Caco-2 (cell line): ENCODE results near the gene ALK. TPM values are rescaled to one million over a fixed set of nuclear protein-coding genes. Genes with fewer than 3 reads are reported as not detected.

Experiments used
- BruUV-seq: library from RNA; stranded (reverse); fragments of 400-500 nt; replicated peaks from 2 replicates; lab custom pipeline; 2021; lab: Mats Ljungman, UMichigan
- CTCF ChIA-PET: fragments of 300-600 bp; sonication (Branson Sonifier 250); formaldehyde crosslinking; loops from one replicate; lab custom pipeline; 2022; ENCODE audit warnings: antibody characterized with exemption; lab: Charles Lee
- POLR2A ChIA-PET: fragments of 300-600 bp; sonication (Branson Sonifier 250); formaldehyde crosslinking; loops from one replicate; lab custom pipeline; 2022; ENCODE audit warnings: antibody characterized with exemption; lab: Charles Lee
- DNase-seq, 2 experiments: peaks; one replicate each; pipeline versions ENCODE4 v3.0.0 to v3.0.0-alpha.2; 2020 to 2022
- H3K27me3 ChIP-seq: replicated peaks from 2 replicates; pipeline ENCODE4 v1.6.0; 2011; ENCODE audit warnings: low read length; ENCODE audit not compliant: control insufficient read depth, insufficient read depth
- H3K36me3 ChIP-seq: 2 replicates; pipeline ENCODE4 v1.5.1; 2011; ENCODE audit warnings: low read length; ENCODE audit not compliant: control insufficient read depth, insufficient read depth
- H3K4me1 ChIP-seq: fragments of 250-450 bp; sonication (Bioruptor Pico); 2 replicates; pipeline ENCODE4 v1.5.1; 2020; ENCODE audit warnings: mild to moderate bottlenecking
- H3K4me3 ChIP-seq: 2 replicates; pipeline ENCODE4 v1.5.1; 2011; ENCODE audit warnings: low read depth, mild to moderate bottlenecking, control low read depth, low read length
- H3K9me3 ChIP-seq: fragments of 250-450 bp; sonication (Bioruptor Pico); 2 replicates; pipeline ENCODE4 v1.5.1; 2020; ENCODE audit warnings: mild to moderate bottlenecking, moderate library complexity
- H3K27ac Mint-ChIP-seq: one replicate; pipeline ENCODE4 v1.8.0; 2022; ENCODE audit warnings: mixed read lengths; ENCODE audit not compliant: unreplicated experiment
- H3K27me3 Mint-ChIP-seq: one replicate; pipeline ENCODE4 v1.8.0; 2022; ENCODE audit warnings: mixed read lengths; ENCODE audit not compliant: insufficient read depth, unreplicated experiment
- H3K36me3 Mint-ChIP-seq: one replicate; pipeline ENCODE4 v1.8.0; 2022; ENCODE audit warnings: mild to moderate bottlenecking, mixed read lengths; ENCODE audit not compliant: insufficient read depth, unreplicated experiment
- H3K4me1 Mint-ChIP-seq: one replicate; pipeline ENCODE4 v1.8.0; 2022; ENCODE audit warnings: low read depth, mixed read lengths; ENCODE audit not compliant: unreplicated experiment
- H3K4me3 Mint-ChIP-seq: one replicate; pipeline ENCODE4 v1.8.0; 2022; ENCODE audit warnings: mild to moderate bottlenecking, moderate library complexity, mixed read lengths; ENCODE audit not compliant: unreplicated experiment
- H3K9me3 Mint-ChIP-seq: one replicate; pipeline ENCODE4 v1.8.0; 2022; ENCODE audit warnings: mixed read lengths; ENCODE audit not compliant: unreplicated experiment
- CTCF ChIP-seq, 2 experiments: fragments of 200-600 bp in 1 of 2; IDR thresholded peaks; 1 replicate in 1 of 2; 2 replicates in 1 of 2; pipeline versions ENCODE4 v1.5.1 to v1.8.0; 2011 to 2022; ENCODE audit warnings: antibody characterized with exemption in 1 of 2, control low read depth in 1 of 2, inconsistent platforms in 1 of 2, low read depth in 1 of 2, low read length in 1 of 2, mild to moderate bottlenecking in 1 of 2, moderate library complexity in 1 of 2; ENCODE audit not compliant: insufficient read depth in 1 of 2, severe bottlenecking in 1 of 2, unreplicated experiment in 1 of 2
- intact Hi-C: fragments of 100-400 bp; cut with micrococcal nuclease; formaldehyde crosslinking; loops from one replicate; pipeline ENCODE4 v1.10.0; 2022; ENCODE audit not compliant: unreplicated experiment
- total RNA-seq: library from RNA; stranded (reverse); gene quantifications from 2 replicates; pipeline ENCODE4 v1.2.3, GENCODE V29; 2022

The ALK gene
- total RNA-seq, 1 experiment from 2014 or later = 0.11 TPM

- ChIA-PET CTCF (no interaction called here), POLR2A (no interaction called here)
- Histone ChIP-seq H3K36me3 (no peaks in the 10 kb centered on the region), H3K27me3 (peaks cover 1% of the 10 kb centered on the region; the same call in 1 of the 2 replicates), H3K9me3 (no peaks in the 10 kb centered on the region), H3K4me1 (no peaks in the 10 kb centered on the region), H3K4me3 (no peak overlapping the region)
- Mint-ChIP-seq H3K27me3 (peaks cover 25% of the 10 kb centered on the region), H3K4me1 (no peaks in the 10 kb centered on the region), H3K9me3 (no peaks in the 10 kb centered on the region), H3K27ac (no peak overlapping the region), H3K4me3 (no peak overlapping the region), H3K36me3 (no peaks in the 10 kb centered on the region)
- no peak for DNase-seq
- BruUV-seq = no TSS peak
- no peak for TF ChIP-seq CTCF (IDR thresholded peaks at IDR 0.05; ENCODE audit: insufficient read depth in 1 of 2, low read depth in 1 of 2, low read length in 1 of 2, severe bottlenecking in 1 of 2, unreplicated experiment in 1 of 2)
- intact Hi-C loops = no loop called here
Observed at GRCh38 chr2:29405266-29405665, 516.1 kb downstream of the ALK start.

DNA sequence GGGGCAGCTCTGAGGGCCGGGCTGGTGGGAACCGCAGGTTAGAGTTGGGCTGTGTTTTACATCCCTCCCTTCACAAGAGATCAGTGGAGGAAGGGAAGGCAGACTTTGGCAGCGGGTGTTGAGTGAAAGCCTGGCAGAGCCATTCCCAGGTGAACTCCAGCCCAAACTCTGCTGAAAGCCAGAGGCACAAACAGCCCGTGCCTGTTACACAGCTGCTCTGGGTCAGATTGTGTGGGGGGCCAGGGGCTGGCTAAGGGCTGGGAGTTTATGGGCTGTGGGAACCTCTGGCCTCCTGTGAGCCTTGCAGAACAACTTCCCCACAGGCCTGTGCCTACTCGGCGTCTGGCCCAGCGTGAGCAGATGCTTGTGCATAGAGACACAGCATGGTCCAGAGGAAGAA is 519.4 kb downstream of the ALK start:
- no peaks in the 10 kb centered on the region for H3K36me3 ChIP-seq
- peaks cover 19% of the 10 kb centered on the region for H3K27me3 Mint-ChIP-seq

DNA sequence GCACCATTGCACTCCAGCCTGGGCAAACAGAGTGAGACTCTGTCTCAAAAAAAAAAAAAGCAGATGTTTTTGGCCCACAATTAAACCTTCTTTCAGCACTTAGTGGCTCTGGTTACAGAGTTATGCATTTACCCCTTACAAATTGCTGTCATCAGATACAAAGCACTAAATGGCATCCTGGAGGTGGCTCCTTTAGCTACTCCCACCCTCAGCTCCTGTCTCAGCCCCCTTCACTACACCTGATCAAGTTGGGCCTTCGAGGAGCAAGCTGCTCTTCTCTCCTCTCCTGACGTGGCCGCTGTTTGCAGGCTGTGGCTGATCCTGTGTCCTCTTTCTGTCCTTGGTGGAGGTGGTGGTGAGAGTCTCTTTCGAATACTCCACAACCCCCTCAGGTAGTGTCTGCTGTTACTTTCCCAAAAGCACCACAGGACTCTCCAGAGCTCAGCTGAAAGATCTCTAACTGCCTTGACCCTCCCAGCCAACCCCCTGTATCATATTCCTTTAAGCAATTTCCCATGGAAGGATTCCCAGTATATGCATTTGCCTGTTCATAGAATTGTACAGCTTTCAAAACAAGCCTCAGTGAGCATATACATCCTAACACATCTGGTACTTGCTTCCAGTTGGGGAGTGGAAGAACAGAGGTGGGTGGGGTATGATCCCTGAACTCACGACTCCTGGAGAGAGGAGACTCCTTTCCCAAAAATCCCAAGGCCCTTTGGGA is 520.3 kb downstream of the ALK start:
- DNase-seq = no peak
- H3K36me3 Mint-ChIP-seq = no peaks in the 10 kb centered on the region
- no peak overlapping the region for H3K4me3 ChIP-seq
- H3K9me3 Mint-ChIP-seq = no peaks in the 10 kb centered on the region
- H3K27ac Mint-ChIP-seq = no peak overlapping the region
- no TSS peak for BruUV-seq
- H3K9me3 ChIP-seq = no peaks in the 10 kb centered on the region
- POLR2A ChIA-PET = no interaction called here
- intact Hi-C loops = no loop called here
- no peaks in the 10 kb centered on the region for H3K4me1 Mint-ChIP-seq
- peaks cover 1% of the 10 kb centered on the region; the same call in 1 of the 2 replicates for H3K27me3 ChIP-seq
- H3K36me3 ChIP-seq = no peaks in the 10 kb centered on the region
- peaks cover 15% of the 10 kb centered on the region for H3K27me3 Mint-ChIP-seq
- no peaks in the 10 kb centered on the region for H3K4me1 ChIP-seq
- CTCF ChIA-PET = no interaction called here
- H3K4me3 Mint-ChIP-seq = no peak overlapping the region
- TF ChIP-seq CTCF (IDR thresholded peaks at IDR 0.05; ENCODE audit: insufficient read depth in 1 of 2, low read depth in 1 of 2, low read length in 1 of 2, severe bottlenecking in 1 of 2, unreplicated experiment in 1 of 2) = no peak

More for the DNA sequence above, 519.4 kb downstream of the ALK start:
- Histone ChIP-seq H3K9me3 (no peaks in the 10 kb centered on the region), H3K4me1 (no peaks in the 10 kb centered on the region), H3K27me3 (peaks cover 1% of the 10 kb centered on the region; the same call in 1 of the 2 replicates), H3K4me3 (no peak overlapping the region)
- POLR2A ChIA-PET = no interaction called here
- Mint-ChIP-seq H3K4me3 (no peak overlapping the region), H3K27ac (no peak overlapping the region), H3K36me3 (no peaks in the 10 kb centered on the region), H3K9me3 (no peaks in the 10 kb centered on the region), H3K4me1 (no peaks in the 10 kb centered on the region)
- intact Hi-C loops = no loop called here
- no peak for TF ChIP-seq CTCF (IDR thresholded peaks at IDR 0.05; ENCODE audit: insufficient read depth in 1 of 2, low read depth in 1 of 2, low read length in 1 of 2, severe bottlenecking in 1 of 2, unreplicated experiment in 1 of 2)
- no TSS peak for BruUV-seq
- CTCF ChIA-PET = no interaction called here
- DNase-seq = no peak
